GM08714 (cell line): Measurements from ENCODE around the gene CALD1.

Experiments
- H3K4me3 ChIP-seq: fragments of 200-500 bp; sonication (Bioruptor generic); 2 replicates; pipeline ENCODE4 v1.5.1; 2014; ENCODE audit warnings: mild to moderate bottlenecking, low read length, inconsistent platforms
- ZNF274 ChIP-seq: IDR thresholded peaks from 2 replicates; pipeline ENCODE4 v1.6.1; 2012; ENCODE audit warnings: mild to moderate bottlenecking, low read depth, low read length

Gene CALD1

DNA sequence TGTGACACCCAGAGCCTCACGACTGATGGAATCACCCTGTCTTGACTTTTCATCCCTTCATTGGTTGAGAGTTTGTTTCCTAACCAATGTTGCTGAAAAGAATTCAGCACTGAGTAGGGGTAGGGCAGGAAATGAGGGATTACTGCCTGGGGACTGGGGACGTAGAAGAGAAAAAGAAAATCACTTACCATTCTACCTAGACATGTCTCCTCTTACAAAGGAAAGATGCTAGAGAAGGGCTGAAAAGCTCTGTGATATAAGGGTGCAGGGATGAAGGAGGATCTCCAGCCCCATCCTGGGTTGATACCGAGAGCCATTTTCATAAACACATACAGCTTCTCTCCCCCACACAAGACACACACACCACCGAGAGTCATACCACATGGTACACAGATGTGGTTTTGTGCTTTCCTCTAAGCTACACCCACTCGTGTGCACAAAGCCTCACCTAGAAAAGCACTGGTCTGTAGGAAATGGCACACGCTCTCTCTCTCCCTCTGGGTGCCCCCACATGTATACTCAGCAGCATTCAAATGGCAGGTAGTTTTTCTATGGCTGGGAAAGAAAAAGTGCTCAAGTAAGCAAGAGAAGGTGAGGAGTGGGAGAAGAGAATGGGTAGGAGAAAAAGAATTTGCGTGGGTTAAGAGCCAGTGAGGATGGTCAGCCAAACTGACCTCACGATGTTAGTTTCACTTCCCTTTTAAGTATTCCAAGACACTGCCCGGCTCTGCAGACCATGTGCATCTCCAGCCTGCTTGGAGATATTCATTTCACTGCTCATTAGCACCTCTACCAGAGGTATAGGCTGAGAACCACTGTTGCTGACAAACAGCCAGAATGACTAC is 85.8 kb downstream of the CALD1 start:
- TF ChIP-seq ZNF274: no peak
- H3K4me3 ChIP-seq: no peak overlapping the region

- no peak overlapping the region for H3K4me3 ChIP-seq
- no peak for TF ChIP-seq ZNF274
Measured at GRCh38 chr7:134866617-134867016, 87.2 kb downstream of the CALD1 start.

- no peak overlapping the region for H3K4me3 ChIP-seq
- no peak for TF ChIP-seq ZNF274
Measured at GRCh38 chr7:134870156-134870555, 90.7 kb downstream of the CALD1 start.

DNA sequence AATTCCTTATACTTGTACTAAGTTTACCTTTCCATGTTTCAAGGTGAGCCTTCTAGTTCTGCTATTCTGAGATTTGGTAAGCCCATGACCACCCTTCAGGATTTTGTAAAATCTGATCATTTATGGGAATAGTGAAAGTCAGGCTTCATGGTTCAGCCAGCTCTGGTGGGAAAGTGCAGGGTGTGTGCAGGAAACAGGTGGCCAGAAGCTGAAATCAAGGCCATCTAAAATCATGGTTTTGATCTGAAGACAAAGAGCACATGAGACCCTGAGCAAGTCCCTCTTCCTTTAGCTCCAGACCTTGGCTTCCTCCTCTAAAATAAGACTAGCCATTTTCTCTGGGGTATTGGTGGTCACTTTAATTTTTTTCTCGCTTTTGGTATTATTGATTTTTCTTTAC is 91.3 kb downstream of the CALD1 start:
- TF ChIP-seq ZNF274: no peak
- H3K4me3 ChIP-seq: no peak overlapping the region

DNA sequence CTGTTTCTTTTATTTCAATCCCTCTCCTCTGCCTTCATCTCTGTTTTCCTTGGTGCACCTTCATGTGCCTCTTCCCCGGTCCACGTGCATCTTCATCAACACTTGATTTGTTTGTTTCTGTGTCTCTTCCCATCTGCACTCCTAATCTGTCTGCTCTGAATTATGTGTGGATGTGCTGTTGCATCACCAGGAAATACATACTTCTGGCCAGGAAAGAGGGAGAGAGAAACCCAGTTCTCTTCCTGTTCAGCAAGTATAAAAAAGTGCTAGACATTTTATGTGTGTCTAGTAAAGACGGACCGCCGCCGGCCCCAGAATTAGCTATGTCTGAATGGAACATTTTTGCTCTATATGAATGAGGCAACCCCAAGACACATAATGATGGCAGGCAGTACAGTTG is 93.8 kb downstream of the CALD1 start:
- no peak for TF ChIP-seq ZNF274
- H3K4me3 ChIP-seq: no peak overlapping the region

DNA sequence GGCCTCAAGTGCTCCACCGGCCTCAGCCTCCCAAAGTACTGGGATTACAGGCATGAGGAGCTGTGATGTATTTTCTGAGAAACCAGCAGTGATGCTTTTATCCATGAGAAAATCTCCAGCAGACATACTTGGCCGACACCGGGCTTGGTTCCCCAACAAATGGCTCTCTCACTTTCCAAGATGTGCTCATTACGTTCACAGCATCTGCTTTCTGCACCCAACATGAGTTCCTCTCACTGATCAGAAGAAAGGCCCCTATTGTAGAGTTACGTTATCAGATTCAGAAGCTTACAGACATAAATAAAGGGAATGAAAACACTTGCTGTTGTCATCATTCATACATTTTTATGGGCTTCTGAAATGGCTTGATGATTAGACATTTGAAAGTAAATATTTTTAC is 95.0 kb downstream of the CALD1 start:
- TF ChIP-seq ZNF274: no peak
- no peak overlapping the region for H3K4me3 ChIP-seq

DNA sequence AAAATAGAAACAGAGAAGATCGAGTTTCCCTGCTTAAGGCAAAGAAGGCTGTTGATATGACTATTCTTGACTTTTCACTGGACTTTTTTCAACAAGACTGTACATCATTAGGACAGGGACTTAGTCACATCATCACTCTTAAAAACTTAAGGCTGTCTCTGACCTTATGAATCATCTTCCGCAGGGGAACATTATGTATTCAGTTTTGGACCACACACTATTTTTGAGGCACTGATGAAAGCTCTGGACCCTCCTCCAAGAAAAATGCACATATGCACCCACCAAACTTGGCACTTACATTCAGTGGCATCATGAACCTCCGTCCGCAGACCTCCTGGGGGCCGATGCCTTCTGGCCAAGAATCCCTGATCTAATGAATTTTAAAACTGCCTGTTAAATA is 96.4 kb downstream of the CALD1 start:
- no peak overlapping the region for H3K4me3 ChIP-seq

GRCh38 chr7:134878746-134879357 is 99.4 kb downstream of the CALD1 start:
- H3K4me3 ChIP-seq: no peak overlapping the region
- TF ChIP-seq ZNF274: no peak

More for the DNA sequence above, 96.4 kb downstream of the CALD1 start:
- TF ChIP-seq ZNF274: no peak

- no peak overlapping the region for H3K4me3 ChIP-seq
- TF ChIP-seq ZNF274: no peak
Measured at GRCh38 chr7:134879815-134880475, 100.5 kb downstream of the CALD1 start.

- no peak for TF ChIP-seq ZNF274
Measured at GRCh38 chr7:134882481-134882880, 103.0 kb downstream of the CALD1 start.

GRCh38 chr7:134885967-134886352 is 106.5 kb downstream of the CALD1 start:
- H3K4me3 ChIP-seq: no peak overlapping the region
- no peak for TF ChIP-seq ZNF274

More at GRCh38 chr7:134882481-134882880, 103.0 kb downstream of the CALD1 start:
- H3K4me3 ChIP-seq: no peak overlapping the region

DNA sequence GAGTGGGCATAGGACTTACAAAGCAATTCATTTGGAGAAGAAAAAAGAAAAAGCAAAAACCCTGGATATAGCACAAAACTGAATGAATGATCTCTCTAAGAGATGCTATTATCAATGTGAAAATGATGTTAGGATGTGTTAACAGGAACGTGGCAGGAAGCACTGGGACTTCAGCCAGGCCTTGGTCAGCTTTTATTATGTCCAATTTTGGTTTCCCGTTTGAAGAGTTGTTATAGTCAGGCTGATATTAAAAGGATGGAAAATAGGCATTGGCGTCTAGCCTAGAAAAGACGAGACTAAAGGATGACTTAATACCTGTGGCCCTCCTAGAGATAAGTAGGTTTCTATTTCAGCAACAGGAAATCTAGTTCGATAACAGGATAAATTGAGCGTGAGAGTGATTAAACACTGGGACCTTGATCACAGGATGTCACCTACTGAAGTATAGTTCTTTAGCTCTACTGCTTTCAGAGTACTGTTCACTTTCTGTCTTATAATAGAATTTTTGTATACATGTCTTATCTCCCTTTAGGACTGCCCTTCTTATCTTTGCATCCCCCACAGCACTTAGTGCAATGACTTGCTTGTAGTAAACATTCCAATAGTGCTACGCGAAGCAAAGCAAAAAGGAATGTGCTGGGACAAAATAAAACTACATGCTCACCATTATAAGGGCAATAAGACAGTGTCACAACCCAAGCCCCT is 107.1 kb downstream of the CALD1 start:
- H3K4me3 ChIP-seq: no peak overlapping the region
- no peak for TF ChIP-seq ZNF274

GRCh38 chr7:134887523-134887922 is 108.1 kb downstream of the CALD1 start:
- H3K4me3 ChIP-seq: no peak overlapping the region
- TF ChIP-seq ZNF274: no peak

GRCh38 chr7:134888141-134888740 is 108.8 kb downstream of the CALD1 start:
- no peak overlapping the region for H3K4me3 ChIP-seq
- TF ChIP-seq ZNF274: no peak
